Heart left ventricle (tissue), 13 donors: ENCODE data around the gene RTTN.

Source experiments
- CTCF ChIP-seq, 12 donors: fragments of 200-600 bp; sonication (generic) in 4 of 12; IDR thresholded peaks; one replicate each; pipeline versions ENCODE4 v1.5.0 to v1.8.0; 2018 to 2022; ENCODE audit warnings: antibody characterized with exemption in 12 of 12, mild to moderate bottlenecking in 5 of 12
- POLR2A ChIP-seq, 2 donors: fragments of 450-650 bp; IDR thresholded peaks; one replicate each; pipeline ENCODE4 v1.6.1; 2017; ENCODE audit warnings: antibody characterized with exemption in 2 of 2, mild to moderate bottlenecking in 2 of 2, moderate library complexity in 2 of 2
- donor health status: ischemic (EF 13 %, LVEDD 7.1; RV severe dilation, severe dysfunction).
- donor health status: DM: no; HTN: yes; CAD: no.
- donor health status: DM: no; HTN: no; CAD: no.
- donor health status: ischemic (EF 25% LVEDD 6.9; RV normal size, moderate dysfunction).
- donor health status: ischemic (EF 25% LVEDD 5.7; RV mildly dilated, moderate dysfunction).
- donor health status: ischemic (EF 35%, LVEDD 5.7; RV mildly dilated, moderate dysfunction).
- donor health status: nonischemic (EF 11% LVEDD 7.7; RV severe dilation, severe dysfunction).
- donor health status: DM: yes; HTN: yes; CAD: no.
- donor health status: PGD.
- donor health status: ischemic (EF 29% LVEDD 5.4; RV normal size, mild dysfunction).
- donor health status: nonischemic (EF 23%, LVEDD 6.1; RV moderate dilation, normal function).

DNA sequence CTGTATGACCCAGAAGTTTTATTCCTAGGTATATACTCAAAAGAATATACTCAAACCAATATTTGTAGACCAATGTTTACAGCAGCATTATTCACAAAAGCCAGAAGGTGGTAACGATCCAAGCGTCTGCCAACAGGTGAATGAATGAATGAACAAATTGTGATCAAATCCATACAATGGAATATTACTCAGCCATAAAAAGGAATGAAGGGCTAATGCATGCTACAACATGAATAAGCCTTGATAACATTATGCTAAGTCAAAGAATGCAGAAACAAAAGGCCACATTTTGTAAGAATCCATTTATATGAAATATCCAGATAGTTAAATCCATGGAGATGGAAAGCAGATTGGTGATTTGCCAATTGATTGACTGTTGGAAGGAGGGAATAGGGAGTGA lies 252.3 kb downstream of the RTTN start:
- TF ChIP-seq CTCF (IDR thresholded peaks at IDR 0.05) (no peak), POLR2A (IDR thresholded peaks at IDR 0.05) (no peak)
